ENCODE data around the gene ACER2.
"Not testable (repeated sequence)": the region's sequence is repeated elsewhere in the genome, so short reads cannot be mapped to it uniquely, and the experiment has no call there.

ACER2 gene

GRCh38 chr9:19397845-19398244 lies 11.0 kb upstream of the ACER2 start:
- TF ChIP-seq SP1 (IDR thresholded peaks at IDR 0.05), result no peak
- TF ChIP-seq FOXA1 (IDR thresholded peaks at IDR 0.05), result no peak
- TF ChIP-seq LEF1 (IDR thresholded peaks at IDR 0.05; ENCODE audit: borderline replicate concordance), result no peak
- TF ChIP-seq NFRKB (IDR thresholded peaks at IDR 0.05), result no peak
- TF ChIP-seq ARNT (IDR thresholded peaks at IDR 0.05), result no peak
- TF ChIP-seq FOXK2 (IDR thresholded peaks at IDR 0.05), result no peak
- TF ChIP-seq L3MBTL2 (conservative IDR thresholded peaks at IDR 0.05), result no peak
- no peak for TF ChIP-seq SUZ12 (IDR thresholded peaks at IDR 0.05)
- TF ChIP-seq ZNF384 (IDR thresholded peaks at IDR 0.05), result no peak
- TF ChIP-seq FOXM1 (IDR thresholded peaks at IDR 0.05; ENCODE audit: borderline replicate concordance), result no peak
- TF ChIP-seq HDGF (IDR thresholded peaks at IDR 0.05; ENCODE audit: borderline replicate concordance), result no peak
- TF ChIP-seq TARDBP (IDR thresholded peaks at IDR 0.05), result no peak
- TF ChIP-seq ELF4 (IDR thresholded peaks at IDR 0.05), result no peak
- no peak for TF ChIP-seq BHLHE40 (IDR thresholded peaks at IDR 0.05; ENCODE audit: borderline replicate concordance)
- no peak for TF ChIP-seq CTBP1 (IDR thresholded peaks at IDR 0.05; ENCODE audit: borderline replicate concordance)
- no peak for TF ChIP-seq PKNOX1 (IDR thresholded peaks at IDR 0.05)
- POLR2A ChIA-PET, result interaction anchor here (0.7 kb wide), 1 partner anchor 18 kb away, joined by 3 read pairs; the partner anchor contains the start of gene RPS6
- CTCF ChIA-PET, result no interaction called here
- DNase-seq (ENCODE audit: extremely low spot score), result no peak

- DNase-seq (ENCODE audit: extremely low spot score); POLR2A ChIA-PET; CTCF ChIA-PET: not testable (repeated sequence)
Measured at GRCh38 chr9:19403231-19403630, 5.6 kb upstream of the ACER2 start.

DNA sequence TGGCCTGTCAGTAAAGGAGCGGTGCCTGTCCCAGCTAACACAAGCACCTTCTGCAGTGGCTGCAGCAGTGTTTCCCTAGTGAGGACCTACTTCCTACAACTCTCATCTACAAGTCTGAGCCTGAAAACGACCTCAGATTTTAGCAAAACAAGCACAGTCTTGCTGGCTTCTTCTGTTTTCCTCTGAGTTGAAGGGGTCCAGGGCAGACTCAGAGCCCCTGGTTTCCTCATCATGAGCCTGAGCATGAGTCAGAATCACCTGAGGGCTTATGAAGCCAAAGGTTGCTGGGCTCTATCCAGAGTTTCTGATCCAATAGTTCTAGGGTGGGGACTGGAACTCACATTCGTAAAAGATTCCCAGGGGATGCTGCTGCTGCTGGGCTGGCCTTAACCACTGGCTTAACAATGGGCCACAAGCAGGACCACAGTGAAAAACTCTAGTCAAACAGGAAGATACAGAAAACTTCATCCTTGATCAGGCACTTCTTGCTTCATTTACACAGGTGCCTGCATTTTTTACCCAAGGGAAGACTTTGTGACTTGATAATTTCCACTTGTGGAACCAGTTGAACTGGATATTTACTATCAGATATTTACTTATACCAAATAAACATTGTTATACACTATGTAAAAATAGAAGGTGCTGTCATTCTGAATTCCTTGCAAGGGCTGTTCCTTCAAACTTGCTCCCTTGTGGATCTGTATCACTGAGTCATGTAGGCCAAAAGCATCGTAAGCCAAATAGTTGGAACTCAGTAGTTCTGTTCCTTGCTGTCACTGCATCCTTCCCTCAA lies 4.3 kb upstream of the ACER2 start:
- ChIA-PET POLR2A (no interaction called here), CTCF (no interaction called here)
- no peak for DNase-seq (ENCODE audit: extremely low spot score)
- TF ChIP-seq LEF1 (IDR thresholded peaks at IDR 0.05; ENCODE audit: borderline replicate concordance) (no peak), BHLHE40 (IDR thresholded peaks at IDR 0.05; ENCODE audit: borderline replicate concordance) (no peak), ARNT (IDR thresholded peaks at IDR 0.05) (no peak), FOXK2 (IDR thresholded peaks at IDR 0.05) (no peak), TARDBP (IDR thresholded peaks at IDR 0.05) (no peak), SP1 (IDR thresholded peaks at IDR 0.05) (no peak), L3MBTL2 (conservative IDR thresholded peaks at IDR 0.05) (no peak), PKNOX1 (IDR thresholded peaks at IDR 0.05) (no peak), FOXM1 (IDR thresholded peaks at IDR 0.05; ENCODE audit: borderline replicate concordance) (no peak), HDGF (IDR thresholded peaks at IDR 0.05; ENCODE audit: borderline replicate concordance) (no peak), NFRKB (IDR thresholded peaks at IDR 0.05) (no peak), SUZ12 (IDR thresholded peaks at IDR 0.05) (no peak), ZNF384 (IDR thresholded peaks at IDR 0.05) (no peak), ELF4 (IDR thresholded peaks at IDR 0.05) (no peak), CTBP1 (IDR thresholded peaks at IDR 0.05; ENCODE audit: borderline replicate concordance) (no peak), FOXA1 (IDR thresholded peaks at IDR 0.05) (no peak)

- no peak for DNase-seq (ENCODE audit: extremely low spot score)
- POLR2A ChIA-PET, result no interaction called here
- no peak for TF ChIP-seq FOXA1 (IDR thresholded peaks at IDR 0.05)
- TF ChIP-seq FOXM1 (IDR thresholded peaks at IDR 0.05; ENCODE audit: borderline replicate concordance), result no peak
- no peak for TF ChIP-seq ZNF384 (IDR thresholded peaks at IDR 0.05)
- no peak for TF ChIP-seq CTBP1 (IDR thresholded peaks at IDR 0.05; ENCODE audit: borderline replicate concordance)
- no peak for TF ChIP-seq NFRKB (IDR thresholded peaks at IDR 0.05)
- no peak for TF ChIP-seq LEF1 (IDR thresholded peaks at IDR 0.05; ENCODE audit: borderline replicate concordance)
- TF ChIP-seq ELF4 (IDR thresholded peaks at IDR 0.05), result no peak
- no peak for TF ChIP-seq TARDBP (IDR thresholded peaks at IDR 0.05)
- CTCF ChIA-PET, result no interaction called here
Measured at GRCh38 chr9:19405771-19406170, 3.0 kb upstream of the ACER2 start.

GRCh38 chr9:19408316-19408692 lies 505 bp upstream of the ACER2 start:
- no peak for TF ChIP-seq BHLHE40 (IDR thresholded peaks at IDR 0.05; ENCODE audit: borderline replicate concordance)
- TF ChIP-seq TARDBP (IDR thresholded peaks at IDR 0.05), result no peak
- TF ChIP-seq CTBP1 (IDR thresholded peaks at IDR 0.05; ENCODE audit: borderline replicate concordance), result no peak
- no peak for TF ChIP-seq FOXA1 (IDR thresholded peaks at IDR 0.05)
- TF ChIP-seq ARNT (IDR thresholded peaks at IDR 0.05), result no peak
- no peak for TF ChIP-seq PKNOX1 (IDR thresholded peaks at IDR 0.05)
- no peak for TF ChIP-seq FOXK2 (IDR thresholded peaks at IDR 0.05)
- TF ChIP-seq SP1 (IDR thresholded peaks at IDR 0.05), result no peak
- TF ChIP-seq LEF1 (IDR thresholded peaks at IDR 0.05; ENCODE audit: borderline replicate concordance), result no peak
- TF ChIP-seq FOXM1 (IDR thresholded peaks at IDR 0.05; ENCODE audit: borderline replicate concordance), result no peak
- TF ChIP-seq SUZ12 (IDR thresholded peaks at IDR 0.05), result no peak
- no peak for TF ChIP-seq NFRKB (IDR thresholded peaks at IDR 0.05)
- no peak for TF ChIP-seq L3MBTL2 (conservative IDR thresholded peaks at IDR 0.05)
- TF ChIP-seq ELF4 (IDR thresholded peaks at IDR 0.05), result no peak
- no peak for TF ChIP-seq HDGF (IDR thresholded peaks at IDR 0.05; ENCODE audit: borderline replicate concordance)
- no peak for TF ChIP-seq ZNF384 (IDR thresholded peaks at IDR 0.05)
- ChIA-PET CTCF (no interaction called here), POLR2A (no interaction called here)
- DNase-seq (ENCODE audit: extremely low spot score), result peak; percentile 23

Data from HEK293T (cell line).